Muscle layer of colon (tissue), 2 donors: ENCODE results near the gene ZCWPW1.
"Not testable (repeated sequence)": the region's sequence is repeated elsewhere in the genome, so short reads cannot be mapped to it uniquely, and the experiment has no call there.

Source experiments
- H3K27ac ChIP-seq: one replicate; pipeline ENCODE4 v1.7.0; 2013; ENCODE audit warnings: low read depth, mild to moderate bottlenecking, low read length, moderate library complexity
- H3K27me3 ChIP-seq, 2 donors: one replicate each; pipeline ENCODE4 v1.7.0; 2013; ENCODE audit warnings: low read length in 2 of 2, mild to moderate bottlenecking in 2 of 2; ENCODE audit not compliant: insufficient read depth in 2 of 2, control insufficient read depth in 1 of 2
- H3K36me3 ChIP-seq: one replicate; pipeline ENCODE4 v1.7.0; 2013; ENCODE audit warnings: mild to moderate bottlenecking, low read length; ENCODE audit not compliant: insufficient read depth
- H3K4me1 ChIP-seq: one replicate; pipeline ENCODE4 v1.7.0; 2013; ENCODE audit warnings: mild to moderate bottlenecking, low read length; ENCODE audit not compliant: insufficient read depth
- H3K4me3 ChIP-seq, 2 donors: one replicate each; pipeline ENCODE4 v1.7.0; 2013; ENCODE audit warnings: low read length in 2 of 2, low read depth in 1 of 2, mild to moderate bottlenecking in 1 of 2, moderate library complexity in 1 of 2
- H3K9ac ChIP-seq: one replicate; pipeline ENCODE4 v1.7.0; 2013; ENCODE audit warnings: low read length
- H3K9me3 ChIP-seq: one replicate; pipeline ENCODE4 v1.7.0; 2013; ENCODE audit warnings: mild to moderate bottlenecking, low read length
- donor health status: abdominal sarcoma.
- donor health status: Adenocarcinoma of cecum.

ZCWPW1 gene

GRCh38 chr7:100366411-100367250, 61.9 kb downstream of the ZCWPW1 start:
- H3K27ac ChIP-seq, result no peak overlapping the region
- H3K9me3 ChIP-seq, result no peaks in the 10 kb centered on the region
- peaks cover 20% of the 10 kb centered on the region for H3K36me3 ChIP-seq
- H3K27me3 ChIP-seq, result no peaks in the 10 kb centered on the region
- H3K4me3 ChIP-seq, result no peak overlapping the region
- H3K4me1 ChIP-seq, result no peaks in the 10 kb centered on the region
- no peak overlapping the region for H3K9ac ChIP-seq

GRCh38 chr7:100365998-100366367, 62.5 kb downstream of the ZCWPW1 start:
- peaks cover 20% of the 10 kb centered on the region for H3K36me3 ChIP-seq
- H3K9ac ChIP-seq, H3K27ac ChIP-seq, H3K27me3 ChIP-seq, H3K4me3 ChIP-seq, H3K9me3 ChIP-seq, H3K4me1 ChIP-seq: not testable (repeated sequence)

- no peak overlapping the region for H3K27ac ChIP-seq
- no peaks in the 10 kb centered on the region for H3K4me1 ChIP-seq
- H3K36me3 ChIP-seq, result peaks cover 33% of the 10 kb centered on the region
- H3K27me3 ChIP-seq, result no peaks in the 10 kb centered on the region
- H3K4me3 ChIP-seq, result no peak overlapping the region
- H3K9me3 ChIP-seq, result no peaks in the 10 kb centered on the region
- H3K9ac ChIP-seq, result no peak overlapping the region
Observed at GRCh38 chr7:100364480-100364879, 64.0 kb downstream of the ZCWPW1 start.

- H3K36me3 ChIP-seq, result peaks cover 39% of the 10 kb centered on the region
- H3K9ac ChIP-seq, H3K4me1 ChIP-seq, H3K4me3 ChIP-seq, H3K27me3 ChIP-seq, H3K9me3 ChIP-seq, H3K27ac ChIP-seq: not testable (repeated sequence)
Observed at GRCh38 chr7:100363797-100364196, 64.7 kb downstream of the ZCWPW1 start.

- Histone ChIP-seq H3K9me3 (no peaks in the 10 kb centered on the region), H3K4me1 (no peaks in the 10 kb centered on the region), H3K27me3 (no peaks in the 10 kb centered on the region), H3K4me3 (no peak overlapping the region), H3K27ac (no peak overlapping the region), H3K9ac (no peak overlapping the region), H3K36me3 (peaks cover 43% of the 10 kb centered on the region)
Observed at GRCh38 chr7:100363098-100363497, 65.4 kb downstream of the ZCWPW1 start.

GRCh38 chr7:100360135-100360854, 68.2 kb downstream of the ZCWPW1 start:
- H3K4me3 ChIP-seq, result no peak overlapping the region
- H3K9ac ChIP-seq, result no peak overlapping the region
- no peak overlapping the region for H3K27ac ChIP-seq
- H3K9me3 ChIP-seq, result no peaks in the 10 kb centered on the region
- H3K27me3 ChIP-seq, result no peaks in the 10 kb centered on the region
- peaks cover 64% of the 10 kb centered on the region for H3K36me3 ChIP-seq
- no peaks in the 10 kb centered on the region for H3K4me1 ChIP-seq

- Histone ChIP-seq H3K4me3 (no peak overlapping the region), H3K27me3 (no peaks in the 10 kb centered on the region), H3K9me3 (no peaks in the 10 kb centered on the region), H3K27ac (no peak overlapping the region), H3K9ac (no peak overlapping the region), H3K4me1 (no peaks in the 10 kb centered on the region), H3K36me3 (peaks cover 72% of the 10 kb centered on the region)
Observed at GRCh38 chr7:100358857-100359212, 69.7 kb downstream of the ZCWPW1 start.

GRCh38 chr7:100358027-100358856, 70.3 kb downstream of the ZCWPW1 start, which contains the start of gene PILRB:
PILRB (plus strand) TSS chr7:100358117; CDS start chr7:100358303, 186 bp downstream.
- Histone ChIP-seq H3K36me3 (peaks cover 78% of the 10 kb centered on the region), H3K4me1 (no peaks in the 10 kb centered on the region), H3K27ac (no peak within 1 kb of the TSS), H3K4me3 (no peak within 1 kb of the TSS), H3K9ac (no peak within 1 kb of the TSS), H3K9me3 (no peaks in the 10 kb centered on the region), H3K27me3 (no peaks in the 10 kb centered on the region)

GRCh38 chr7:100357131-100357561, 71.4 kb downstream of the ZCWPW1 start:
- peaks cover 74% of the 10 kb centered on the region for H3K36me3 ChIP-seq
- no peaks in the 10 kb centered on the region for H3K27me3 ChIP-seq
- H3K4me1 ChIP-seq, result no peaks in the 10 kb centered on the region
- H3K9me3 ChIP-seq, result no peaks in the 10 kb centered on the region
- no peak overlapping the region for H3K27ac ChIP-seq
- no peak overlapping the region for H3K4me3 ChIP-seq
- no peak overlapping the region for H3K9ac ChIP-seq

GRCh38 chr7:100356416-100357068, 72.0 kb downstream of the ZCWPW1 start:
- Histone ChIP-seq H3K4me1 (no peaks in the 10 kb centered on the region), H3K9me3 (no peaks in the 10 kb centered on the region), H3K27ac (no peak overlapping the region), H3K4me3 (no peak overlapping the region), H3K36me3 (peaks cover 76% of the 10 kb centered on the region), H3K9ac (no peak overlapping the region), H3K27me3 (no peaks in the 10 kb centered on the region)
